Endothelial cell of umbilical vein (primary cell): Measurements from ENCODE around the gene DNAH1. TPM values are rescaled to one million over a fixed set of nuclear protein-coding genes. Genes with fewer than 3 reads are reported as not detected.
A peak's percentile ranks its signal among the peaks of the same experiment; 100 is the strongest.

Experiments
- BruUV-seq: library from RNA; stranded (reverse); fragments of 400-500 nt; replicated peaks from 2 replicates; lab custom pipeline; 2021; lab: Mats Ljungman, UMichigan
- CTCF ChIA-PET: fragments of 300-600, 350-600 bp; sonication (Branson Sonifier 250); formaldehyde crosslinking; loops from one replicate; lab custom pipeline; 2021; ENCODE audit warnings: antibody characterized with exemption, inconsistent platforms; lab: Charles Lee
- POLR2A ChIA-PET: fragments of 300-600, 350-600 bp; sonication (Branson Sonifier 250); formaldehyde crosslinking; loops from one replicate; lab custom pipeline; 2021; ENCODE audit warnings: antibody characterized with exemption, inconsistent platforms; lab: Charles Lee
- DNase-seq: peaks from one replicate; pipeline ENCODE4 v3.0.0-alpha.2; 2011; ENCODE audit warnings: low read depth, low spot score
- FAIRE-seq: peaks from 2 replicates; lab custom pipeline; 2011; peaks lifted over from hg19 to GRCh38; lab: Jason Lieb, UNC
- H2AFZ ChIP-seq: 2 replicates; pipeline ENCODE4 v1.6.0; 2012; ENCODE audit warnings: low read depth, low read length, control low read depth, inconsistent platforms
- H3K27ac ChIP-seq: 2 replicates; pipeline ENCODE4 v1.5.1; 2011; ENCODE audit warnings: low read depth, mild to moderate bottlenecking, control low read depth, low read length, moderate library complexity; ENCODE audit not compliant: insufficient read depth
- H3K27me3 ChIP-seq, 2 experiments: 2 replicates each; pipeline versions ENCODE4 v1.6.0 to v1.6.1; 2011; ENCODE audit warnings: low read length in 2 of 2, mixed read lengths in 1 of 2; ENCODE audit not compliant: control insufficient read depth in 2 of 2, insufficient read depth in 2 of 2
- H3K36me3 ChIP-seq, 2 experiments: 2 replicates in 1 of 2; 3 replicates in 1 of 2; pipeline ENCODE4 v1.5.1; 2011; ENCODE audit warnings: low read length in 2 of 2, mild to moderate bottlenecking in 1 of 2, moderate library complexity in 1 of 2; ENCODE audit not compliant: control insufficient read depth in 2 of 2, insufficient read depth in 2 of 2; ENCODE audit errors: extremely low read depth in 1 of 2
- H3K4me1 ChIP-seq: 3 replicates; pipeline ENCODE4 v1.5.1; 2011; ENCODE audit warnings: mild to moderate bottlenecking, low read length; ENCODE audit not compliant: control insufficient read depth, insufficient read depth; ENCODE audit errors: extremely low read depth
- H3K4me2 ChIP-seq: 2 replicates; pipeline ENCODE4 v1.6.1; 2011; ENCODE audit warnings: low read length, control low read depth, mixed read lengths; ENCODE audit not compliant: insufficient read depth
- H3K4me3 ChIP-seq, 3 experiments: fragments of 200-600 bp in 1 of 3; sonication (generic), shearing (Covaris generic) in 1 of 3; replicated peaks in 1 of 3; 2 replicates each; pipeline ENCODE4 v1.5.1; 2011 to 2016; ENCODE audit warnings: control low read depth in 3 of 3, low read length in 3 of 3, mild to moderate bottlenecking in 2 of 3, inconsistent platforms in 1 of 3, low read depth in 1 of 3, moderate library complexity in 1 of 3; ENCODE audit not compliant: insufficient read depth in 1 of 3
- H3K79me2 ChIP-seq: 2 replicates; pipeline ENCODE4 v1.6.0; 2012; ENCODE audit warnings: low read length, inconsistent platforms; ENCODE audit not compliant: control insufficient read depth, insufficient read depth
- H3K9ac ChIP-seq: replicated peaks from 2 replicates; pipeline ENCODE3; 2011; ENCODE audit warnings: low read length, control low read depth; ENCODE audit not compliant: insufficient read depth; ENCODE audit errors: extremely low read depth
- H3K9me1 ChIP-seq: replicated peaks from 3 replicates; pipeline ENCODE4 v1.6.0; 2011; ENCODE audit warnings: mild to moderate bottlenecking, low read length; ENCODE audit not compliant: control insufficient read depth, insufficient read depth; ENCODE audit errors: extremely low read depth
- H3K9me3 ChIP-seq: replicated peaks from 2 replicates; pipeline ENCODE4 v1.5.1; 2012; ENCODE audit warnings: low read length, inconsistent platforms; ENCODE audit not compliant: control insufficient read depth, insufficient read depth
- H4K20me1 ChIP-seq: replicated peaks from 2 replicates; pipeline ENCODE3; 2011; ENCODE audit warnings: mild to moderate bottlenecking, low read length; ENCODE audit not compliant: control insufficient read depth, insufficient read depth; ENCODE audit errors: extremely low read depth
- EZH2 ChIP-seq: IDR thresholded peaks from 2 replicates; pipeline ENCODE4 v1.6.1; 2012; ENCODE audit warnings: borderline replicate concordance, low read depth, mild to moderate bottlenecking, moderate library complexity, low read length, inconsistent platforms; ENCODE audit not compliant: severe bottlenecking
- FOS ChIP-seq: IDR thresholded peaks from 2 replicates; pipeline ENCODE4 v1.6.1; 2011; ENCODE audit warnings: mild to moderate bottlenecking, low read length, moderate library complexity, borderline replicate concordance; ENCODE audit not compliant: insufficient read depth
- GATA2 ChIP-seq: IDR thresholded peaks from 2 replicates; pipeline ENCODE4 v1.7.0; 2011; ENCODE audit warnings: low read depth, mild to moderate bottlenecking, moderate library complexity, mixed read lengths, low read length; ENCODE audit not compliant: insufficient read length, insufficient read depth
- JUN ChIP-seq: IDR thresholded peaks from 2 replicates; pipeline ENCODE4 v1.6.1; 2011; ENCODE audit warnings: borderline replicate concordance, low read depth; ENCODE audit not compliant: insufficient read length, insufficient read depth
- MYC ChIP-seq: IDR thresholded peaks from one replicate; pipeline ENCODE4 v1.6.1; 2011; ENCODE audit warnings: mild to moderate bottlenecking, low read depth, low read length
- POLR2A ChIP-seq: IDR thresholded peaks from 2 replicates; pipeline ENCODE4 v1.6.1; 2012; ENCODE audit warnings: low read depth, mild to moderate bottlenecking, control low read depth, low read length
- dilution Hi-C: fragments of 300-500 bp; cut with MboI; formaldehyde crosslinking; loops from one replicate; pipeline ENCODE4 v1.15.0; 2019; ENCODE audit warnings: low sequenced_read_pairs; ENCODE audit not compliant: extremely low pct_ligation_motif_present
- intact Hi-C: fragments of 100-400 bp; cut with micrococcal nuclease; formaldehyde crosslinking; loops from one replicate; pipeline ENCODE4 v1.10.0; 2022
- polyA plus RNA-seq, 4 experiments: library from polyadenylated mRNA; depleted of rRNA in 3 of 4; stranded (reverse) in 3 of 4; unstranded in 1 of 4; fragments of >200 nt; gene quantifications; 2 replicates each; pipeline versions ENCODE4 v1.2.1 to v1.2.3, GENCODE V29; 2011 to 2012; ENCODE audit warnings: missing spikeins in 1 of 4
- total RNA-seq: library from RNA; stranded (reverse); gene quantifications from 2 replicates; pipeline ENCODE4 v1.2.3, GENCODE V29; 2021
- TF ChIP-seq, protein P1 (sequence below): IDR thresholded peaks from 2 replicates; pipeline ENCODE4 v1.6.1; 2011; ENCODE audit not compliant: insufficient read depth, insufficient read length
- TF ChIP-seq, protein P2 (sequence below), 2 donors: IDR thresholded peaks; 1 replicate in 1 of 2; 2 replicates in 1 of 2; pipeline ENCODE4 v1.5.1; 2011; ENCODE audit warnings: low read length in 2 of 2, mild to moderate bottlenecking in 2 of 2, moderate library complexity in 2 of 2, control low read depth in 1 of 2, inconsistent platforms in 1 of 2, low read depth in 1 of 2; ENCODE audit not compliant: insufficient read depth in 1 of 2; ENCODE audit errors: extremely low read depth in 1 of 2

Gene DNAH1
- total and polyA plus RNA-seq, 2 donors (not counting 3 experiments of a cell fraction or from before 2014, with no cell fraction given), result 5.8 to 6.0 TPM

DNA sequence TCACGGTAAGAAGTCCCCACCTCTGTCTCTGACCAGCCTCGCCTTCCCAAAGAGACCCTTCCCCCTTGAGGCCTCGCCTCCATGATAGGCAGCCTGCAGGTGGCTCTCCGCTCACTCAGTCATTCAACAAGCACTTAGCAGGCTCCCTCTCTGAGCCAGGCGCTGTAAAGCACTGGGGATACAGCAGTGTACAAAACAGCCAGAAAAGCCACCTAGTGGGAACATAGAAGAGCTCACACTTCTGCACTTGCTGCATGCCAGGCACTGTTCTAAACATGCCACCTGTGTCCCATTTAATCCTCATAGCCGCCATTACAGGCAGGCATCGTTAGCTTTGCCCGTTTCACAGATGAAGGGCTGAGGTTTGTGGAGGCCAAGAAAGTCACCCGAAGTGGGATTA is 72.8 kb downstream of the DNAH1 start:
- ChIA-PET POLR2A (no interaction called here), CTCF (interaction anchor here (0.6 to 1.7 kb wide), 10 partner anchors 9 to 169 kb away, joined by 3 to 8 read pairs (median 3); no protein-coding TSS in a partner anchor)
- Histone ChIP-seq H4K20me1 (no peaks in the 10 kb centered on the region), H3K9ac (no peak overlapping the region), H2AFZ (no peak overlapping the region), H3K79me2 (no peaks in the 10 kb centered on the region), H3K27ac (no peak overlapping the region), H3K4me1 (no peaks in the 10 kb centered on the region), H3K36me3 (no peaks in the 10 kb centered on the region), H3K9me1 (no peaks in the 10 kb centered on the region), H3K4me2 (no peak overlapping the region), H3K9me3 (no peaks in the 10 kb centered on the region), H3K27me3 (no peaks in the 10 kb centered on the region), H3K4me3 (no peak overlapping the region)
- dilution Hi-C loops, result no loop called here
- FAIRE-seq, result no peak
- DNase-seq, result no peak
- TF ChIP-seq, protein P1, sequence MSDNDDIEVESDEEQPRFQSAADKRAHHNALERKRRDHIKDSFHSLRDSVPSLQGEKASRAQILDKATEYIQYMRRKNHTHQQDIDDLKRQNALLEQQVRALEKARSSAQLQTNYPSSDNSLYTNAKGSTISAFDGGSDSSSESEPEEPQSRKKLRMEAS, result no peak
- TF ChIP-seq, protein P2, sequence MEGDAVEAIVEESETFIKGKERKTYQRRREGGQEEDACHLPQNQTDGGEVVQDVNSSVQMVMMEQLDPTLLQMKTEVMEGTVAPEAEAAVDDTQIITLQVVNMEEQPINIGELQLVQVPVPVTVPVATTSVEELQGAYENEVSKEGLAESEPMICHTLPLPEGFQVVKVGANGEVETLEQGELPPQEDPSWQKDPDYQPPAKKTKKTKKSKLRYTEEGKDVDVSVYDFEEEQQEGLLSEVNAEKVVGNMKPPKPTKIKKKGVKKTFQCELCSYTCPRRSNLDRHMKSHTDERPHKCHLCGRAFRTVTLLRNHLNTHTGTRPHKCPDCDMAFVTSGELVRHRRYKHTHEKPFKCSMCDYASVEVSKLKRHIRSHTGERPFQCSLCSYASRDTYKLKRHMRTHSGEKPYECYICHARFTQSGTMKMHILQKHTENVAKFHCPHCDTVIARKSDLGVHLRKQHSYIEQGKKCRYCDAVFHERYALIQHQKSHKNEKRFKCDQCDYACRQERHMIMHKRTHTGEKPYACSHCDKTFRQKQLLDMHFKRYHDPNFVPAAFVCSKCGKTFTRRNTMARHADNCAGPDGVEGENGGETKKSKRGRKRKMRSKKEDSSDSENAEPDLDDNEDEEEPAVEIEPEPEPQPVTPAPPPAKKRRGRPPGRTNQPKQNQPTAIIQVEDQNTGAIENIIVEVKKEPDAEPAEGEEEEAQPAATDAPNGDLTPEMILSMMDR (IDR thresholded peaks at IDR 0.05; ENCODE audit: extremely low read depth in 1 of 2, insufficient read depth in 1 of 2, low read depth in 1 of 2, low read length in 2 of 2), result peak in 1 of 2 donors; percentile 7
- TF ChIP-seq JUN (no peak), FOS (no peak), POLR2A (no peak)
- intact Hi-C loops, result no loop called here
- BruUV-seq, result no TSS peak

DNA sequence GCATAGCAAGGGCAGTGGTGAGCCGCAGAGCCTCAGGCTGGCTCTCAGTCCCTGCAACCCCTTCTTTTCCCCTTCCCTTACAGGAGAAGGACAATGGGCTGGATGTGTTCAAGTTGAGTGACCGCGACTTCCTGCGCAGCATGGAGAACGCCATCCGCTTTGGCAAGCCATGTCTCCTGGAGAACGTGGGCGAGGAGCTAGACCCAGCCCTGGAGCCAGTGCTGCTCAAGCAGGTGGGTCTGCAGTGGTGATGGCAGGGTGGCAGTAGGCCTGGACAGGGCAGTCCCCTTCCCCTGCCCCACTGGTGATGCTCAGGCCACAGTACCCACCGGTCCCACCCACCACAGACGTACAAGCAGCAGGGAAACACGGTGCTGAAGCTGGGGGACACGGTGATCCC is 75.0 kb downstream of the DNAH1 start:
- DNase-seq, result no peak
- BruUV-seq, result no TSS peak
- Histone ChIP-seq H3K4me1 (no peaks in the 10 kb centered on the region), H3K27ac (no peak overlapping the region), H3K79me2 (no peaks in the 10 kb centered on the region), H3K36me3 (no peaks in the 10 kb centered on the region), H4K20me1 (no peaks in the 10 kb centered on the region), H3K9me3 (no peaks in the 10 kb centered on the region), H3K27me3 (no peaks in the 10 kb centered on the region), H2AFZ (no peak overlapping the region), H3K9me1 (no peaks in the 10 kb centered on the region), H3K4me2 (no peak overlapping the region), H3K9ac (no peak overlapping the region), H3K4me3 (no peak overlapping the region)
- intact Hi-C loops (no loop called here), dilution Hi-C loops (no loop called here)
- no peak for FAIRE-seq
- TF ChIP-seq, protein P2 (IDR thresholded peaks at IDR 0.05; ENCODE audit: extremely low read depth in 1 of 2, insufficient read depth in 1 of 2, low read depth in 1 of 2, low read length in 2 of 2), result no peak
- no peak for TF ChIP-seq EZH2
- TF ChIP-seq FOS, result no peak
- TF ChIP-seq, protein P1, result no peak
- no peak for TF ChIP-seq GATA2
- TF ChIP-seq POLR2A, result no peak
- no peak for TF ChIP-seq JUN
- TF ChIP-seq MYC, result no peak
- POLR2A ChIA-PET, result no interaction called here
- CTCF ChIA-PET, result no interaction called here
